ENCODE measurements around the gene SESTD1. TPM values are rescaled to one million over a fixed set of nuclear protein-coding genes. Genes with fewer than 3 reads are reported as not detected.
"Not testable (repeated sequence)": the region's sequence is repeated elsewhere in the genome, so short reads cannot be mapped to it uniquely, and the experiment has no call there.

The SESTD1 gene
- total RNA-seq, 1 experiment from 2014 or later, result 14.3 TPM

GRCh38 chr2:179098080-179098689 is 166.4 kb downstream of the SESTD1 start:
- DNase-seq (ENCODE audit: low read depth, low spot score), result no peak
- in situ Hi-C loops (cut with HindIII; ENCODE audit: low pct_unique_long_range_greater_than_20kb, low sequenced_read_pairs), result no loop called here

- in situ Hi-C loops (cut with HindIII; ENCODE audit: low pct_unique_long_range_greater_than_20kb, low sequenced_read_pairs), result no loop called here
- DNase-seq (ENCODE audit: low read depth, low spot score), result no peak
Observed at GRCh38 chr2:179097131-179097530, 167.5 kb downstream of the SESTD1 start.

- in situ Hi-C loops (cut with HindIII; ENCODE audit: low pct_unique_long_range_greater_than_20kb, low sequenced_read_pairs), result no loop called here
Observed at GRCh38 chr2:179096090-179096489, 168.5 kb downstream of the SESTD1 start.

GRCh38 chr2:179092912-179093311 is 171.7 kb downstream of the SESTD1 start:
- DNase-seq (ENCODE audit: low read depth, low spot score); in situ Hi-C loops (cut with HindIII; ENCODE audit: low pct_unique_long_range_greater_than_20kb, low sequenced_read_pairs): not testable (repeated sequence)

More at GRCh38 chr2:179096090-179096489, 168.5 kb downstream of the SESTD1 start:
- no peak for DNase-seq (ENCODE audit: low read depth, low spot score)

- DNase-seq (ENCODE audit: low read depth, low spot score), result no peak
- in situ Hi-C loops (cut with HindIII; ENCODE audit: low pct_unique_long_range_greater_than_20kb, low sequenced_read_pairs), result no loop called here
Observed at GRCh38 chr2:179082697-179083096, 181.9 kb downstream of the SESTD1 start.

GRCh38 chr2:179081954-179082353 is 182.7 kb downstream of the SESTD1 start:
- in situ Hi-C loops (cut with HindIII; ENCODE audit: low pct_unique_long_range_greater_than_20kb, low sequenced_read_pairs), result no loop called here
- DNase-seq (ENCODE audit: low read depth, low spot score), result no peak

- DNase-seq (ENCODE audit: low read depth, low spot score), result no peak
- in situ Hi-C loops (cut with HindIII; ENCODE audit: low pct_unique_long_range_greater_than_20kb, low sequenced_read_pairs), result no loop called here
Observed at GRCh38 chr2:179072527-179072926, 192.1 kb downstream of the SESTD1 start.

- no peak for DNase-seq (ENCODE audit: low read depth, low spot score)
Observed at GRCh38 chr2:179071810-179072355, 192.7 kb downstream of the SESTD1 start.

GRCh38 chr2:179070895-179071294 is 193.7 kb downstream of the SESTD1 start:
- DNase-seq (ENCODE audit: low read depth, low spot score), result no peak
- in situ Hi-C loops (cut with HindIII; ENCODE audit: low pct_unique_long_range_greater_than_20kb, low sequenced_read_pairs), result no loop called here

More at GRCh38 chr2:179071810-179072355, 192.7 kb downstream of the SESTD1 start:
- in situ Hi-C loops (cut with HindIII; ENCODE audit: low pct_unique_long_range_greater_than_20kb, low sequenced_read_pairs), result no loop called here

GRCh38 chr2:179069685-179070084 is 194.9 kb downstream of the SESTD1 start:
- in situ Hi-C loops (cut with HindIII; ENCODE audit: low pct_unique_long_range_greater_than_20kb, low sequenced_read_pairs), result no loop called here
- no peak for DNase-seq (ENCODE audit: low read depth, low spot score)

- in situ Hi-C loops (cut with HindIII; ENCODE audit: low pct_unique_long_range_greater_than_20kb, low sequenced_read_pairs), result no loop called here
- DNase-seq (ENCODE audit: low read depth, low spot score), result no peak
Observed at GRCh38 chr2:179068991-179069643, 195.5 kb downstream of the SESTD1 start.

GRCh38 chr2:179059026-179059700 is 205.5 kb downstream of the SESTD1 start:
- in situ Hi-C loops (cut with HindIII; ENCODE audit: low pct_unique_long_range_greater_than_20kb, low sequenced_read_pairs), result no loop called here
- no peak for DNase-seq (ENCODE audit: low read depth, low spot score)

GRCh38 chr2:179057737-179058136 is 206.9 kb downstream of the SESTD1 start:
- in situ Hi-C loops (cut with HindIII; ENCODE audit: low pct_unique_long_range_greater_than_20kb, low sequenced_read_pairs), result no loop called here

GRCh38 chr2:179053568-179053967 is 211.1 kb downstream of the SESTD1 start:
- in situ Hi-C loops (cut with HindIII; ENCODE audit: low pct_unique_long_range_greater_than_20kb, low sequenced_read_pairs); DNase-seq (ENCODE audit: low read depth, low spot score): not testable (repeated sequence)

More at GRCh38 chr2:179057737-179058136, 206.9 kb downstream of the SESTD1 start:
- DNase-seq (ENCODE audit: low read depth, low spot score), result no peak

Other genes starting within 250 kb of the SESTD1 start
- 0.13 TPM in 1 of 2 replicates, not detected in the other for gene CCDC141, start 214.7 kb downstream of the SESTD1 start, total RNA-seq (2014; rRNA removed; shearing (Covaris generic))